Upper lobe of left lung (tissue), 4 donors: ENCODE results near the gene MDN1.

Experiments
- CTCF ChIP-seq, 6 experiments: fragments of 450-650 bp in 4 of 6; fragments of 200-600 bp in 2 of 6; sonication (generic) in 2 of 6; IDR thresholded peaks; one replicate each; pipeline ENCODE4 v1.5.1; 2016 to 2019; ENCODE audit warnings: antibody characterized with exemption in 6 of 6
- EP300 ChIP-seq, 4 donors: sonication (generic); formaldehyde crosslinking; IDR thresholded peaks; one replicate each; pipeline ENCODE4 v1.5.1; 2017; ENCODE audit warnings: antibody characterized with exemption in 4 of 4, control low read depth in 2 of 4
- POLR2A ChIP-seq, 4 donors: fragments of 450-650 bp; IDR thresholded peaks; one replicate each; pipeline ENCODE4 v1.5.1; 2016 to 2017; ENCODE audit warnings: antibody characterized with exemption in 4 of 4, mild to moderate bottlenecking in 2 of 4
- POLR2AphosphoS5 ChIP-seq, 2 donors: sonication (generic); formaldehyde crosslinking; IDR thresholded peaks; one replicate each; pipeline ENCODE4 v1.5.1; 2017; ENCODE audit warnings: antibody characterized with exemption in 2 of 2

- no peak for TF ChIP-seq CTCF (IDR thresholded peaks at IDR 0.05)
- TF ChIP-seq POLR2AphosphoS5 (IDR thresholded peaks at IDR 0.05), result no peak
- no peak for TF ChIP-seq POLR2A (IDR thresholded peaks at IDR 0.05)
- TF ChIP-seq EP300 (IDR thresholded peaks at IDR 0.05), result no peak
These were observed 56.0 kb downstream of the MDN1 start for GRCh38 chr6:89763550-89763949.
